GM23338 (cell line): ENCODE measurements around the gene RUNX1. TPM values are rescaled to one million over a fixed set of nuclear protein-coding genes. Genes with fewer than 3 reads are reported as not detected.

ENCODE experiments used
- ATAC-seq: fragments of 200-7000 bp; cut with Tn5 transposase; 3 replicates; pipeline ENCODE4 v1.9.1; 2020
- DNase-seq: peaks from one replicate; pipeline ENCODE4 v3.0.0-alpha.2; 2015; ENCODE audit warnings: low spot score
- H2AFZ ChIP-seq: fragments of 200-600 bp; sonication (generic); 2 replicates; pipeline ENCODE4 v1.8.0; 2016; ENCODE audit warnings: antibody characterized with exemption, mild to moderate bottlenecking, moderate library complexity
- H3F3A ChIP-seq: fragments of 200-600 bp; sonication (generic); replicated peaks from 2 replicates; pipeline ENCODE4 v1.8.0; 2017; ENCODE audit warnings: antibody characterized with exemption, mixed run types, low read depth
- H3K27ac ChIP-seq: fragments of 200-600 bp; sonication (generic); 2 replicates; pipeline ENCODE4 v1.6.1; 2016; ENCODE audit warnings: low read depth
- H3K27me3 ChIP-seq: fragments of 200-600 bp; sonication (generic); 2 replicates; pipeline ENCODE4 v1.8.0; 2016; ENCODE audit warnings: mild to moderate bottlenecking, mixed run types, moderate library complexity; ENCODE audit not compliant: insufficient read depth
- H3K36me3 ChIP-seq: fragments of 200-600 bp; sonication (generic); 2 replicates; pipeline ENCODE4 v1.8.0; 2016; ENCODE audit warnings: mild to moderate bottlenecking; ENCODE audit not compliant: insufficient read depth
- H3K4me1 ChIP-seq: fragments of 200-600 bp; sonication (generic); 2 replicates; pipeline ENCODE4 v1.8.0; 2016; ENCODE audit warnings: mild to moderate bottlenecking, moderate library complexity; ENCODE audit not compliant: insufficient read depth
- H3K4me2 ChIP-seq: fragments of 200-600 bp; sonication (generic); 2 replicates; pipeline ENCODE4 v1.7.1; 2017; ENCODE audit warnings: mixed run types
- H3K4me3 ChIP-seq: fragments of 200-600 bp; sonication (generic); 2 replicates; pipeline ENCODE4 v1.6.1; 2016; ENCODE audit warnings: mixed run types
- H3K79me2 ChIP-seq: fragments of 200-600 bp; sonication (generic); replicated peaks from 2 replicates; pipeline ENCODE4 v1.8.0; 2017; ENCODE audit warnings: mild to moderate bottlenecking; ENCODE audit not compliant: insufficient read depth
- H3K9me2 ChIP-seq: fragments of 200-600 bp; sonication (generic); 2 replicates; pipeline ENCODE4 v1.8.0; 2017; ENCODE audit not compliant: insufficient read depth
- H4K20me1 ChIP-seq: fragments of 200-600 bp; sonication (generic); replicated peaks from 2 replicates; pipeline ENCODE4 v1.8.0; 2017; ENCODE audit warnings: mild to moderate bottlenecking; ENCODE audit not compliant: insufficient read depth
- H3K27ac Mint-ChIP-seq: 2 replicates; pipeline ENCODE4 v1.8.0; 2020; ENCODE audit warnings: inconsistent platforms, mild to moderate bottlenecking, moderate library complexity, mixed read lengths
- H3K27me3 Mint-ChIP-seq: 3 replicates; pipeline ENCODE4 v1.8.0; 2022; ENCODE audit warnings: low read depth, mild to moderate bottlenecking, moderate library complexity, mixed read lengths, inconsistent platforms; ENCODE audit not compliant: insufficient read depth, poor library complexity
- H3K36me3 Mint-ChIP-seq: 3 replicates; pipeline ENCODE4 v1.8.0; 2021; ENCODE audit warnings: low read depth, mild to moderate bottlenecking, inconsistent platforms, moderate library complexity, mixed read lengths
- H3K4me1 Mint-ChIP-seq: 3 replicates; pipeline ENCODE4 v1.8.0; 2020; ENCODE audit warnings: mild to moderate bottlenecking, inconsistent platforms, mixed read lengths
- H3K4me3 Mint-ChIP-seq: 3 replicates; pipeline ENCODE4 v1.8.0; 2021; ENCODE audit warnings: moderate library complexity, mild to moderate bottlenecking, inconsistent platforms, mixed read lengths
- H3K9me3 Mint-ChIP-seq: 3 replicates; pipeline ENCODE4 v1.8.0; 2020; ENCODE audit warnings: moderate library complexity, mild to moderate bottlenecking, inconsistent platforms, mixed read lengths
- CREB1 ChIP-seq: fragments of 250-450 bp; sonication (Bioruptor Pico); IDR thresholded peaks from 2 replicates; pipeline ENCODE4 v1.5.0; 2020; ENCODE audit warnings: low read depth, mild to moderate bottlenecking, moderate library complexity
- ETS1 ChIP-seq: IDR thresholded peaks from 2 replicates; pipeline ENCODE4 v1.6.1; 2016; ENCODE audit warnings: antibody characterized with exemption
- EZH2 ChIP-seq: fragments of 200-600 bp; sonication (generic); IDR thresholded peaks from one replicate; pipeline ENCODE4 v1.8.0; 2017; ENCODE audit warnings: antibody characterized with exemption, mild to moderate bottlenecking, low read depth; ENCODE audit not compliant: unreplicated experiment
- EZH2phosphoT487 ChIP-seq: fragments of 200-600 bp; sonication (generic); IDR thresholded peaks from one replicate; pipeline ENCODE4 v1.8.1; 2018; ENCODE audit warnings: antibody characterized with exemption; ENCODE audit not compliant: unreplicated experiment
- JUNB ChIP-seq: IDR thresholded peaks from one replicate; pipeline ENCODE4 v1.6.1; 2016; ENCODE audit warnings: antibody characterized with exemption; ENCODE audit not compliant: unreplicated experiment
- NANOG ChIP-seq: IDR thresholded peaks from 2 replicates; pipeline ENCODE4 v1.6.1; 2016; ENCODE audit warnings: antibody characterized with exemption, borderline replicate concordance
- POLR2AphosphoS5 ChIP-seq: IDR thresholded peaks from 2 replicates; pipeline ENCODE4 v1.6.1; 2016; ENCODE audit warnings: antibody characterized with exemption, low read depth
- REST ChIP-seq: IDR thresholded peaks from one replicate; pipeline ENCODE4 v1.6.1; 2018; ENCODE audit warnings: antibody characterized with exemption; ENCODE audit not compliant: unreplicated experiment
- STAT1 ChIP-seq: IDR thresholded peaks from one replicate; pipeline ENCODE4 v1.6.1; 2016; ENCODE audit warnings: antibody characterized with exemption; ENCODE audit not compliant: unreplicated experiment
- ZNF114 ChIP-seq: fragments of 250-450 bp; sonication (Bioruptor Pico); IDR thresholded peaks from 2 replicates; pipeline ENCODE4 v1.5.0; 2020; ENCODE audit warnings: mild to moderate bottlenecking, moderate library complexity
- ZNF331 ChIP-seq: fragments of 250-450 bp; sonication (Bioruptor Pico); IDR thresholded peaks from 2 replicates; pipeline ENCODE4 v1.5.0; 2020; ENCODE audit warnings: low read depth, mild to moderate bottlenecking, moderate library complexity
- ZNF462 ChIP-seq: fragments of 250-450 bp; sonication (Bioruptor Pico); IDR thresholded peaks from 2 replicates; pipeline ENCODE4 v1.5.0; 2020; ENCODE audit warnings: mild to moderate bottlenecking, moderate library complexity
- polyA plus RNA-seq: library from polyadenylated mRNA; unstranded; fragments of >200 nt; fragmentation: Nextera tagmentation; extraction: Ambion mirVana; gene quantifications from 2 replicates; pipeline ENCODE4 v1.2.1, GENCODE V29; 2016
- total RNA-seq: library from RNA; depleted of rRNA; stranded (reverse); fragments of >200 nt; shearing (Covaris generic); gene quantifications from 2 replicates; pipeline ENCODE4 v1.2.3, GENCODE V29; 2014
- TF ChIP-seq, protein P1 (sequence below), 2 experiments: fragments of 200-600 bp in 1 of 2; sonication (generic) in 1 of 2; conservative IDR thresholded peaks; 2 replicates each; pipeline versions ENCODE4 v1.5.1 to v1.6.1; 2016 to 2017; ENCODE audit warnings: antibody characterized with exemption in 2 of 2, low read depth in 2 of 2, mild to moderate bottlenecking in 2 of 2, moderate library complexity in 1 of 2

RUNX1 gene
- total and polyA plus RNA-seq, 2 experiments from 2014 or later = 0.29 to 1.1 TPM

- no peaks in the 10 kb centered on the region for H3F3A ChIP-seq
- Mint-ChIP-seq H3K27ac (no peak overlapping the region), H3K36me3 (no peaks in the 10 kb centered on the region), H3K4me1 (peaks cover 5% of the 10 kb centered on the region; the same call in 2 of the 3 replicates), H3K27me3 (no peaks in the 10 kb centered on the region), H3K4me3 (no peak overlapping the region), H3K9me3 (no peaks in the 10 kb centered on the region)
- no peaks in the 10 kb centered on the region for H4K20me1 ChIP-seq
- no peaks in the 10 kb centered on the region for H3K9me2 ChIP-seq
- no peaks in the 10 kb centered on the region for H3K79me2 ChIP-seq
- H3K27ac ChIP-seq = no peak overlapping the region
- H3K4me1 ChIP-seq = no peaks in the 10 kb centered on the region
- no peaks in the 10 kb centered on the region for H3K27me3 ChIP-seq
- TF ChIP-seq CREB1 (CRISPR knock-in tag) = no peak
- TF ChIP-seq JUNB = no peak
- TF ChIP-seq EZH2phosphoT487 = no peak
- TF ChIP-seq STAT1 = no peak
- TF ChIP-seq REST = no peak
- TF ChIP-seq, protein P1, sequence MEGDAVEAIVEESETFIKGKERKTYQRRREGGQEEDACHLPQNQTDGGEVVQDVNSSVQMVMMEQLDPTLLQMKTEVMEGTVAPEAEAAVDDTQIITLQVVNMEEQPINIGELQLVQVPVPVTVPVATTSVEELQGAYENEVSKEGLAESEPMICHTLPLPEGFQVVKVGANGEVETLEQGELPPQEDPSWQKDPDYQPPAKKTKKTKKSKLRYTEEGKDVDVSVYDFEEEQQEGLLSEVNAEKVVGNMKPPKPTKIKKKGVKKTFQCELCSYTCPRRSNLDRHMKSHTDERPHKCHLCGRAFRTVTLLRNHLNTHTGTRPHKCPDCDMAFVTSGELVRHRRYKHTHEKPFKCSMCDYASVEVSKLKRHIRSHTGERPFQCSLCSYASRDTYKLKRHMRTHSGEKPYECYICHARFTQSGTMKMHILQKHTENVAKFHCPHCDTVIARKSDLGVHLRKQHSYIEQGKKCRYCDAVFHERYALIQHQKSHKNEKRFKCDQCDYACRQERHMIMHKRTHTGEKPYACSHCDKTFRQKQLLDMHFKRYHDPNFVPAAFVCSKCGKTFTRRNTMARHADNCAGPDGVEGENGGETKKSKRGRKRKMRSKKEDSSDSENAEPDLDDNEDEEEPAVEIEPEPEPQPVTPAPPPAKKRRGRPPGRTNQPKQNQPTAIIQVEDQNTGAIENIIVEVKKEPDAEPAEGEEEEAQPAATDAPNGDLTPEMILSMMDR (conservative IDR thresholded peaks at IDR 0.05; ENCODE audit: low read depth in 2 of 2) = no peak
- no peak for TF ChIP-seq ZNF331 (CRISPR knock-in tag)
- no peak for TF ChIP-seq NANOG
- no peak for TF ChIP-seq ZNF114 (CRISPR knock-in tag)
- TF ChIP-seq ZNF462 = no peak
- TF ChIP-seq POLR2AphosphoS5 = no peak
- no peak for TF ChIP-seq ETS1
- no peak for TF ChIP-seq EZH2
- ATAC-seq (no peak), DNase-seq (no peak)
- no peak overlapping the region for H2AFZ ChIP-seq
- no peak overlapping the region for H3K4me2 ChIP-seq
- H3K4me3 ChIP-seq = no peak overlapping the region
- no peaks in the 10 kb centered on the region for H3K36me3 ChIP-seq
These were observed 110.9 kb downstream of the RUNX1 start for GRCh38 chr21:34938089-34938764.
